CD4-positive, alpha-beta T cell treated with Interleukin-2 at 100 ng/mL for 4 hours (primary cell): ENCODE data around the gene SPON1.
"Not testable (repeated sequence)": the region's sequence is repeated elsewhere in the genome, so short reads cannot be mapped to it uniquely, and the experiment has no call there.

Experiments
- DNase-seq: peaks from one replicate; pipeline ENCODE4 v3.0.0-alpha.2; 2020; ENCODE audit warnings: low spot score

SPON1 gene

GRCh38 chr11:14245444-14245843, 282.9 kb downstream of the SPON1 start:
- DNase-seq, result no peak

- DNase-seq, result peak; percentile 8
Measured at GRCh38 chr11:14248580-14248981, 286.1 kb downstream of the SPON1 start.

- DNase-seq, result peak; percentile 71
Measured at GRCh38 chr11:14249121-14249963, 286.8 kb downstream of the SPON1 start.

GRCh38 chr11:14251754-14252153, 289.2 kb downstream of the SPON1 start:
- no peak for DNase-seq

GRCh38 chr11:14252501-14252900, 290.0 kb downstream of the SPON1 start:
- not testable (repeated sequence) for DNase-seq

GRCh38 chr11:14253421-14253820, 290.9 kb downstream of the SPON1 start:
- DNase-seq, result no peak

- no peak for DNase-seq
Measured at GRCh38 chr11:14253840-14254239, 291.3 kb downstream of the SPON1 start.

- DNase-seq, result no peak
Measured at GRCh38 chr11:14254533-14255237, 292.2 kb downstream of the SPON1 start.

GRCh38 chr11:14255238-14255534, 292.7 kb downstream of the SPON1 start:
- DNase-seq, result no peak

GRCh38 chr11:14258221-14258935, 295.9 kb downstream of the SPON1 start:
- no peak for DNase-seq

GRCh38 chr11:14259186-14259784, 296.8 kb downstream of the SPON1 start:
- DNase-seq, result no peak

GRCh38 chr11:14259878-14260277, 297.4 kb downstream of the SPON1 start:
- no peak for DNase-seq

GRCh38 chr11:14261066-14261465, 298.5 kb downstream of the SPON1 start:
- no peak for DNase-seq

GRCh38 chr11:14262271-14262846, 299.8 kb downstream of the SPON1 start:
- DNase-seq, result no peak

GRCh38 chr11:14264966-14265365, 302.4 kb downstream of the SPON1 start:
- DNase-seq, result no peak

GRCh38 chr11:14266622-14267021, 304.1 kb downstream of the SPON1 start:
- no peak for DNase-seq

- DNase-seq, result no peak
Measured at GRCh38 chr11:14267861-14268635, 305.5 kb downstream of the SPON1 start.

- no peak for DNase-seq
Measured at GRCh38 chr11:14269692-14270573, 307.4 kb downstream of the SPON1 start.

GRCh38 chr11:14270690-14271542, 308.4 kb downstream of the SPON1 start:
- peak; percentile 11 for DNase-seq
